Measurements from ENCODE around the gene TRIOBP.
A peak's percentile ranks its signal among the peaks of the same experiment; 100 is the strongest.

Gene TRIOBP

GRCh38 chr22:37672206-37672919 lies 24.5 kb upstream of the TRIOBP start:
- DNase-seq (ENCODE audit: low read depth), result no peak
- no peak overlapping the region for H3K4me3 ChIP-seq (replicated peaks; ENCODE audit: low read depth, low read length)

GRCh38 chr22:37672920-37673455 lies 23.9 kb upstream of the TRIOBP start:
- no peak for DNase-seq (ENCODE audit: low read depth)

More at GRCh38 chr22:37672206-37672919, 24.5 kb upstream of the TRIOBP start:
- TF ChIP-seq CTCF (IDR thresholded peaks at IDR 0.05; ENCODE audit: low read length, missing control alignments), result no peak

GRCh38 chr22:37674248-37674647 lies 22.6 kb upstream of the TRIOBP start:
- no peak overlapping the region for H3K4me3 ChIP-seq (replicated peaks; ENCODE audit: low read depth, low read length)
- no peak for DNase-seq (ENCODE audit: low read depth)
- TF ChIP-seq CTCF (IDR thresholded peaks at IDR 0.05; ENCODE audit: low read length, missing control alignments), result no peak

More at GRCh38 chr22:37672920-37673455, 23.9 kb upstream of the TRIOBP start:
- no peak overlapping the region for H3K4me3 ChIP-seq (replicated peaks; ENCODE audit: low read depth, low read length)
- no peak for TF ChIP-seq CTCF (IDR thresholded peaks at IDR 0.05; ENCODE audit: low read length, missing control alignments)

- peak within 1 kb of the TSS; percentile 93 for H3K4me3 ChIP-seq (replicated peaks; ENCODE audit: low read depth, low read length)
- peak; percentile 12 for TF ChIP-seq CTCF (IDR thresholded peaks at IDR 0.05; ENCODE audit: low read length, missing control alignments)
- peak; percentile 97 for DNase-seq (ENCODE audit: low read depth)
Observed at GRCh38 chr22:37674951-37675929, 21.6 kb upstream of the TRIOBP start, which contains the start of gene LGALS1. Gene LGALS1, plus strand, starts transcription at chr22:37675636. Its CDS starts 67 bp downstream, at chr22:37675703.

- no peak for TF ChIP-seq CTCF (IDR thresholded peaks at IDR 0.05; ENCODE audit: low read length, missing control alignments)
- peak; percentile 33 for DNase-seq (ENCODE audit: low read depth)
- H3K4me3 ChIP-seq (replicated peaks; ENCODE audit: low read depth, low read length), result peak overlapping the region; percentile 93
Observed at GRCh38 chr22:37675930-37676735, 20.7 kb upstream of the TRIOBP start.

Data from fibroblast of pulmonary artery (primary cell).